Measurements from ENCODE around the gene SLC29A1.

Gene SLC29A1

GRCh38 chr6:44224029-44224964 lies 902 bp downstream of the SLC29A1 start:
- no peak for DNase-seq

GRCh38 chr6:44224965-44225305 lies 1.5 kb downstream of the SLC29A1 start:
- DNase-seq: no peak

DNA sequence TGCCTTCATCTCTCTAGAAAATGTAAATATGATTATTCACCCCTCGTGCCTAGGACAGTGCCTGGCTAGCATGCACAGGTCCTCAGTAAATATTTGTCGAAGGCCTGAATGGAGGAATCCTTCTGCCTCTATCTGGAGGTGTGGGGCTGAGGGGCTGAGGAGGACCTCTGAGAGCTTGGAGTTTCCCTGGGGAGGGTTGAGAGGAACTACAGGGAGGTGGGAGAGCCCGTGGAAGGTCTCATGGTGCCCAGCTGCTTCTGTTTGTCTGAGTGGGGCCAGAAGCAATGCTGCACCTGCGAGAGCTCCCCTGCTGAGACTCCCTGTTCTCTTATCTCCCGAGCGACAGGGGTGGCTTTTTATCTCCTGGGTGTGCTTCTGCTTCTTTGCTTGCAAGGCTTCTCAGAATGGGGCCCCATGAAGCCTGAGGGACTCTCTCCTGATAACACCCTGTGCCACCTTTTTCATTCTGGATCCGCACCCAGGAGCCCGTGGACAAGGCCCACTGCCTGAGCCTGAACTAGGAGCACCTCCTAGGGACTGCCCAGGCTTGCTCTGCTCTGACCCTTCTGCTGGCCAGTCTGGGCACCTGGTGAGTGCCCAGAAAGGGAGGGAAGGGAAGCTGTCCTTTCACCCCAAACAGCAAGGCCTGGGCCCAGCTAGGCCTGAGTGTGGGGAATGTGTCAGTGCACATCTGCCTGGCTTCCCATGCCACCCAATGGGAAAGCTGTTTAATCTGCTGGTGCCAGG lies 2.4 kb downstream of the SLC29A1 start:
- peak; percentile 35 to 59 (median 51) for DNase-seq

GRCh38 chr6:44226368-44227147 lies 3.2 kb downstream of the SLC29A1 start:
- DNase-seq: no peak

DNA sequence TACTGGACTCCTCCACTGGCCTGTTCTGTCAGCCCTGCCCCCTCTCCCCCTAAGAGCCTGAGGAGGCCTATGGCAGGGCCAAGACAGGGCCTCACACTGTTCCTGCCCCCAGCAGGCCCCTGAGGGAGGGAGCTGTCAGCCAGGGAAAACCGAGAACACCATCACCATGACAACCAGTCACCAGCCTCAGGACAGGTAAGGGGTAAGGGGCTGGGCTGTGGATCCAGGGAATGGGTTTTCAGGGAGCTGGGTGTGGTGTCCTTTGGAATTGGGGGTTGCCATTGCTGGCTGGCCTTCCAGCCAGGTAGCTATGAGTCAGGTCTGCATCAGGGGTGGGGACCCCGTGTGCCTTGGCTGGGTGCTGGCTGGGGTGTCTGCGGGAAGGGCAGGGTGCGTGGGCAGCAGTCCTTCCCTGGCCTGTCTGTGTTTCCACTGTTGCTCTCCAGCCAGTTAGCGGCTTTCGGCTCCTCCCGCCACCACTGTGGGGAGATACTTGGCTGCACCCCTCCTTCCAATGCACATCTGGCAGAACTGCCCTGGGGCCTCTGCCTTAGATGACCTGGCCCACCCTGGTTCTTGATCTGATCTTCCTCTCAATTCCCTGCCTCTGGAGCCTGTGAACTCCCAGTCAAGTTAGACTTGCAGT lies 3.9 kb downstream of the SLC29A1 start:
- DNase-seq: no peak

- no peak for DNase-seq
Observed at GRCh38 chr6:44228031-44228430, 4.6 kb downstream of the SLC29A1 start.

DNA sequence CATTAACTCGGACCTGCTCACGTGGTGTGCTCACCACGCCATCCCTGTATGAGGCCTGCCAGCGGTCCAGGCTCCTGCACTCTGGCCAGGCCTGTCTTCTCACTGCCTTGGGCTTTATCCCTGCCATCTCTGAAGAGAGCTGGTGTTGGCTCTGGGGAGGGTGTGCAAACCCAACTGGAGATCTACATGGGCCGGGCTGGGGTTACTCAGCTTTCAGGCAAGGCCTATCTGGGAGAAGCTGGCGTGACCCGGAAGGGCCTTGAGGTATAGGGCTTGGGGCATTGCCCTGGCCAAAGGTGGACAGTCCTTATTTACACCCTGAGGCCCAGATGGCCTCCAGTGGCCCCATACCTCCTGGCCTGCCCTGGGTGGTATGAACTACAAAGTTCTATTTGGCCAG lies 5.0 kb downstream of the SLC29A1 start:
- no peak for DNase-seq

- DNase-seq: no peak
Observed at GRCh38 chr6:44228836-44229235, 5.4 kb downstream of the SLC29A1 start.

DNA sequence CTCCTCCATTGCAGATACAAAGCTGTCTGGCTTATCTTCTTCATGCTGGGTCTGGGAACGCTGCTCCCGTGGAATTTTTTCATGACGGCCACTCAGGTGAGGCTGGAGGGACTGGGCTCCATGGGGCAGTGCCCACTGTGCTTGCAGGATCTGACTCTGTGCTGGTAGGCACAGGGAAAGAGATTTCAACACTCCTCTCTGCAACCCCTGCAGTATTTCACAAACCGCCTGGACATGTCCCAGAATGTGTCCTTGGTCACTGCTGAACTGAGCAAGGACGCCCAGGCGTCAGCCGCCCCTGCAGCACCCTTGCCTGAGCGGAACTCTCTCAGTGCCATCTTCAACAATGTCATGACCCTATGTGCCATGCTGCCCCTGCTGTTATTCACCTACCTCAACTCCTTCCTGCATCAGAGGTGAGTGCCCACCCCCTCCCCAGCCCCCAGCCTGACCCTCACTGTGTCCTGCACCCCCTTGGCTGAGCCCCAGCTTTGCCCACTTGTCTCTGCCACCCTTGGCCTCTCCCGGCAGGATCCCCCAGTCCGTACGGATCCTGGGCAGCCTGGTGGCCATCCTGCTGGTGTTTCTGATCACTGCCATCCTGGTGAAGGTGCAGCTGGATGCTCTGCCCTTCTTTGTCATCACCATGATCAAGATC lies 6.1 kb downstream of the SLC29A1 start:
- no peak for DNase-seq

DNA sequence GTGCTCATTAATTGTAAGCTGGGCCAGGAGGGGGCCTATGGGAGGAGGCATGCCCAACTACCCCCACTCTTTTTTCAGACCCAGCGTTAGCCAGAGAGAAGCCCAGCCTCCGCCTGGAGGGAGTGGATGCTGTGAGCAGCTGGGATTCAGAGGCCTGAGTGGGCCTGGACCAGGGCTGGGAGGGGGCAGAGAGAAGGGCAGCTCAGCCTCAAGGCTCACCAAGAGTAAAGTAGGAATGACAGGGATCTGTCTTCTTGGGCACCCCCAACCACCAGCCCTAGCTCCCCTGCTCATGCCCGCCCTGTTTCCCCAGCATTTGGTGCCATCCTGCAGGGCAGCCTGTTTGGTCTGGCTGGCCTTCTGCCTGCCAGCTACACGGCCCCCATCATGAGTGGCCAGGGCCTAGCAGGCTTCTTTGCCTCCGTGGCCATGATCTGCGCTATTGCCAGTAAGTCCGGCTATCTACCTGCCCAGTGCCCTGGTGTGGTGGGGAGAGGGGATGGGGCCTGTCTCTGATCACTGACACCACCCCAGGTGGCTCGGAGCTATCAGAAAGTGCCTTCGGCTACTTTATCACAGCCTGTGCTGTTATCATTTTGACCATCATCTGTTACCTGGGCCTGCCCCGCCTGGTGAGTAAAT lies 6.8 kb downstream of the SLC29A1 start:
- DNase-seq: no peak

DNA sequence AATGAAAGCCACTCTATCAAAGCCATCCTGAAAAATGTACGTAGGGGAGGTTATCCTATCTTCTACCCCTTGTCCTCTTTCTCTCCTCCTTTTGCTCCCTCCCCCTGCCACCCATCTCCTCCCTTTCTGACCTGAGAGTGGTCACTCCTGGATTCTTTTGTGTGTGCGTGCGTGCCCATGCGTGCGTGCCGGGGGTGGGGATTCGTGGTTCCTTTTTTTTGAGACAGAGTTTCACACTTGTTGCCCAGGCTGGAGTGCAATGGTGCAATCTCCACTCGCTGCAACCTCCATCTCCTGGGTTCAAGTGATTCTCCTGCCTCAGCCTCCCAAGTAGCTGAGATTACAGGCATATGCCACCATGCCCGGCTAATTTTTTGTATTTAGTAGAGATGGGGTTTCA lies 8.0 kb downstream of the SLC29A1 start:
- peak in 2 of 3 donors; percentile 49 to 55 for DNase-seq

- DNase-seq: no peak
Observed at GRCh38 chr6:44232676-44233566, 9.5 kb downstream of the SLC29A1 start.

DNA sequence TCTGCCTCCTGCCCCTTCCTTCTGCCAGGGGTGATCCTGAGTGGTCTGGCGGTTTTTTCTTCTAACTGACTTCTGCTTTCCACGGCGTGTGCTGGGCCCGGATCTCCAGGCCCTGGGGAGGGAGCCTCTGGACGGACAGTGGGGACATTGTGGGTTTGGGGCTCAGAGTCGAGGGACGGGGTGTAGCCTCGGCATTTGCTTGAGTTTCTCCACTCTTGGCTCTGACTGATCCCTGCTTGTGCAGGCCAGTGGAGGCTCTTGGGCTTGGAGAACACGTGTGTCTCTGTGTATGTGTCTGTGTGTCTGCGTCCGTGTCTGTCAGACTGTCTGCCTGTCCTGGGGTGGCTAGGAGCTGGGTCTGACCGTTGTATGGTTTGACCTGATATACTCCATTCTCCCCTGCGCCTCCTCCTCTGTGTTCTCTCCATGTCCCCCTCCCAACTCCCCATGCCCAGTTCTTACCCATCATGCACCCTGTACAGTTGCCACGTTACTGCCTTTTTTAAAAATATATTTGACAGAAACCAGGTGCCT lies 10.2 kb downstream of the SLC29A1 start:
- DNase-seq: no peak

- peak; percentile 51 to 54 (median 53) for DNase-seq
Observed at GRCh38 chr6:44234101-44235025, 11.0 kb downstream of the SLC29A1 start.

- no peak for DNase-seq
Observed at GRCh38 chr6:44235269-44235668, 11.9 kb downstream of the SLC29A1 start.

GRCh38 chr6:44235891-44236516 lies 12.6 kb downstream of the SLC29A1 start:
- DNase-seq: peak in 2 of 3 donors; percentile 38 to 44

GRCh38 chr6:44237021-44237812 lies 13.8 kb downstream of the SLC29A1 start:
- DNase-seq: peak; percentile 96 to 98 (median 96)

Measured in suppressor macrophage treated with lipopolysaccharide for 1 hour (primary cell).